T follicular helper cell (primary cell): ENCODE measurements around the gene ZNF619.

Source experiments
- DNase-seq: peaks from one replicate; pipeline ENCODE4 v3.0.0-alpha.2; 2020; ENCODE audit warnings: low read depth

Gene ZNF619

GRCh38 chr3:40532252-40532651 is 55.3 kb downstream of the ZNF619 start:
- no peak for DNase-seq

- no peak for DNase-seq
Measured at GRCh38 chr3:40534283-40534682, 57.4 kb downstream of the ZNF619 start.
